Measurements from ENCODE around the gene SH3GLB1. TPM values are rescaled to one million over a fixed set of nuclear protein-coding genes. Genes with fewer than 3 reads are reported as not detected.

Gene SH3GLB1
- total and polyA plus RNA-seq, 2 of the 8 experiments (the other 6 are each of a cell fraction or from before 2014, with no cell fraction given): 7.7 to 43.1 TPM

DNA sequence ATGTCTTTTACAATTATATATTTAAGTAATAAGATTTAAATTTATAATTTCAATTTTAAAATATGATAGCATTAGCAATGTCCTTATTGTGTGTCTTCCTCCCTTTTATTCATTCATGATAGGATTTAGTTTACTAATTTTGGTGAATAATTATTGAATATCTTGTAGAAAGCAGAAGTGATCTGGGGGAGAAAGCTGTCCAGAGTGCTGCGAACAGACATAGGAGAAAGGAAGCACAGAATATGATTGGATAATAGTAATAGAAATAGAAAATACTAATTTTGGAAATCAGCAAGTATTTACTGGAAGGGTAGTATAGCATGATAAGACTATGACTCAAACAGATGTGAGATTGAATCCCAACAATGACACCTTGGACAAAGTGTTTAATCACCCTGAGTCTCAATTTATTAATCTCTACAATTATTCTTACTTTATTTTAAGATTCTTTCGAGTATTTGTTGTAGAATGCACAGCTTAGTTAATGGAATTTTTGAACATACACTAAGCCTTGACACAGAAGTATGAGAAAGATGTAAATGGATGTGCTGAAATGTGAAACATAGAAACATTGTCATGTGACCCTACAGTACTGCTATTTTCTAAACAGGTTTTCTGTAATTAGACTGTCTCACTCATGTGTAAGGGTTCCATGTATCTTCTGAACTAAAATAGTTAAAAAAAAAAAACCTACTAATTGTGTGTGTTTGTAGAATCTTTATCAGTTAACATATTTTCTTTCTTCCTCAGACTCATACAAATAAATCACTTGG, 7.9 kb downstream of the SH3GLB1 start:
- no peak overlapping the region for H2BK20ac ChIP-seq (ENCODE audit: low read length)
- no peaks in the 10 kb centered on the region for H3K27me3 ChIP-seq (replicated peaks in 1 of 4; ENCODE audit: control insufficient read depth in 3 of 4, extremely low read depth in 1 of 4, insufficient read depth in 3 of 4, low read length in 3 of 4)
- FAIRE-seq (no peak), DNase-seq (ENCODE audit: low read depth in 1 of 2, low spot score in 2 of 2) (no peak)
- H3K14ac ChIP-seq (ENCODE audit: insufficient read length): no peak overlapping the region
- H3K27ac ChIP-seq (ENCODE audit: low read depth, low read length): no peak overlapping the region
- H3K23me2 ChIP-seq (ENCODE audit: low read depth, low read length): no peaks in the 10 kb centered on the region
- H3K9me3 ChIP-seq (ENCODE audit: insufficient read depth in 2 of 2, low read depth in 1 of 2, low read length in 1 of 2): no peaks in the 10 kb centered on the region
- H3K23ac ChIP-seq (ENCODE audit: insufficient read length): no peak overlapping the region
- peaks cover 0 to 43% of the 10 kb centered on the region in 2 experiments; a peak in 2 of 4 replicates for H3K79me2 ChIP-seq (ENCODE audit: control insufficient read depth in 1 of 2, insufficient read depth in 2 of 2, low read length in 2 of 2)
- no peaks in the 10 kb centered on the region for H3K4me1 ChIP-seq (replicated peaks in 1 of 4; ENCODE audit: control insufficient read depth in 3 of 4, insufficient read depth in 4 of 4, low read length in 3 of 4)
- no peak overlapping the region for H2BK120ac ChIP-seq (replicated peaks; ENCODE audit: low read depth, low read length)
- no peak overlapping the region for H4K91ac ChIP-seq (replicated peaks; ENCODE audit: insufficient read length, low read length)
- no peak overlapping the region for H3K9ac ChIP-seq (replicated peaks in 1 of 4; ENCODE audit: extremely low read depth in 1 of 4, low read depth in 3 of 4, low read length in 3 of 4)
- H2BK5ac ChIP-seq (ENCODE audit: low read depth, low read length): no peak overlapping the region
- no peak overlapping the region for H4K5ac ChIP-seq (ENCODE audit: insufficient read length, low read depth, low read length)
- ChIA-PET POLR2A (ENCODE audit: partially characterized antibody) (no interaction called here), CTCF (ENCODE audit: partially characterized antibody) (interaction anchor here (0.7 to 1.1 kb wide), 3 partner anchors 8 to 31 kb away, joined by 3 to 4 read pairs (median 3); no protein-coding TSS in a partner anchor)
- no peak overlapping the region for H2AK5ac ChIP-seq (ENCODE audit: low read depth, low read length)
- WGBS, 2 experiments (ENCODE audit: extremely low coverage in 1 of 2, insufficient coverage in 1 of 2, insufficient read length in 1 of 2, insufficient replicate concordance in 2 of 2, low coverage in 1 of 2, low lambda C conversion rate in 2 of 2, missing lambda C conversion rate in 1 of 2): 94% methylated on average over 2 of the region's 2 CpGs; no CpG with 5 or more reads in 1 of the 2 experiments
- H2BK12ac ChIP-seq (ENCODE audit: low read depth, low read length): no peak overlapping the region
- H3K4me2 ChIP-seq (ENCODE audit: insufficient read depth in 1 of 2, low read depth in 2 of 2, low read length in 2 of 2): no peak overlapping the region
- H3K18ac ChIP-seq (ENCODE audit: extremely low read depth, low read length): no peak overlapping the region
- no peak overlapping the region for H4K8ac ChIP-seq (ENCODE audit: extremely low read depth, insufficient read depth, low read length)
- H3K56ac ChIP-seq (replicated peaks; ENCODE audit: insufficient read length, low read depth, low read length): no peak overlapping the region
- peaks cover 0 to 5% (median 0%) of the 10 kb centered on the region in 4 experiments; a peak in 1 of 8 replicates for H3K36me3 ChIP-seq (ENCODE audit: control insufficient read depth in 2 of 4, insufficient read depth in 4 of 4, low read length in 3 of 4)
- H4K20me1 ChIP-seq (replicated peaks in 1 of 2; ENCODE audit: control insufficient read depth in 1 of 2, insufficient read depth in 2 of 2, low read length in 2 of 2): peaks cover 0 to 2% of the 10 kb centered on the region in 2 experiments
- H3K79me1 ChIP-seq (ENCODE audit: low read depth, low read length): no peaks in the 10 kb centered on the region
- no peak overlapping the region for H3K4ac ChIP-seq (replicated peaks; ENCODE audit: insufficient read length, low read depth, low read length)
- no peak overlapping the region for H2AFZ ChIP-seq (ENCODE audit: low read length)
- H3K4me3 ChIP-seq (ENCODE audit: extremely low read depth in 1 of 4, insufficient read depth in 2 of 4, low read depth in 3 of 4, low read length in 4 of 4): no peak overlapping the region
- no peak overlapping the region for H2BK15ac ChIP-seq (ENCODE audit: low read length)
- TF ChIP-seq HDAC2 (IDR thresholded peaks at IDR 0.05; ENCODE audit: borderline replicate concordance in 1 of 2, low read depth in 2 of 2, low read length in 2 of 2): no peak
- TF ChIP-seq PHF8 (conservative IDR thresholded peaks at IDR 0.05; ENCODE audit: low read depth, low read length): no peak
- no peak for TF ChIP-seq SP2 (IDR thresholded peaks at IDR 0.05; ENCODE audit: low read length)
- TF ChIP-seq SIN3A (conservative IDR thresholded peaks at IDR 0.05 in 1 of 2, IDR thresholded peaks at IDR 0.05 in 1 of 2; ENCODE audit: low read depth in 1 of 2, low read length in 2 of 2): no peak
- no peak for TF ChIP-seq SAP30 (IDR thresholded peaks at IDR 0.05; ENCODE audit: insufficient read depth, insufficient replicate concordance, low read length)
- no peak for TF ChIP-seq EP300 (IDR thresholded peaks at IDR 0.05; ENCODE audit: borderline replicate concordance in 1 of 2, low read depth in 2 of 2, low read length in 2 of 2)
- TF ChIP-seq YY1 (IDR thresholded peaks at IDR 0.05; ENCODE audit: low read depth, low read length): no peak
- TF ChIP-seq EZH2 (IDR thresholded peaks at IDR 0.05; ENCODE audit: low read depth, low read length, severe bottlenecking): no peak
- TF ChIP-seq RNF2 (IDR thresholded peaks at IDR 0.05; ENCODE audit: borderline replicate concordance, low read depth, low read length, missing control alignments, poor library complexity, severe bottlenecking): no peak
- no peak for TF ChIP-seq CREB1 (IDR thresholded peaks at IDR 0.05)
- TF ChIP-seq POLR2A (IDR thresholded peaks at IDR 0.05; ENCODE audit: control extremely low read depth in 1 of 2, low read depth in 2 of 2, low read length in 2 of 2): no peak
- no peak for TF ChIP-seq ASH2L (IDR thresholded peaks at IDR 0.05; ENCODE audit: low read length)
